8988T (cell line): Measurements from ENCODE around the gene GSTM3.
"Not testable (repeated sequence)": the region's sequence is repeated elsewhere in the genome, so short reads cannot be mapped to it uniquely, and the experiment has no call there.

Source experiments
- DNase-seq: peaks from one replicate; pipeline ENCODE4 v3.0.0; 2011

Gene GSTM3

DNA sequence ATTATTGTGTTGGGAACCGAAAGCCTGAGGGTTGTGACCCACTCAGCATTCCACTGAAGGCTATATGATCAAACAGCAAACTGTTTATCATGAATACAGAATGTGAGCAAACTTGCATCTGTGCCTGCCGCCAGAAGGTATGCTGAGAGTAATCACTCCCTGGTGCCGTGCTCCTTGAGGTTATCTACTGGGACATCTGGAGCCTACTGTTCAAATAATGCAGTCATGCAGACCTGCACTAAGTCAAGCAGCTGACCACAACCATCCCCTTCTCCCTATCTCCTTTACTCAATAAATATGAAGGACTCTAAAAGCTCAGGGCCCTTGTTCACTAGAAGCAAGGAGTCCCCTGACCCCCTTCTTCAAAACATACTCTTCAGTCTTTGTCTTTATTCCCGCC lies 15.3 kb downstream of the GSTM3 start:
- no peak for DNase-seq

DNA sequence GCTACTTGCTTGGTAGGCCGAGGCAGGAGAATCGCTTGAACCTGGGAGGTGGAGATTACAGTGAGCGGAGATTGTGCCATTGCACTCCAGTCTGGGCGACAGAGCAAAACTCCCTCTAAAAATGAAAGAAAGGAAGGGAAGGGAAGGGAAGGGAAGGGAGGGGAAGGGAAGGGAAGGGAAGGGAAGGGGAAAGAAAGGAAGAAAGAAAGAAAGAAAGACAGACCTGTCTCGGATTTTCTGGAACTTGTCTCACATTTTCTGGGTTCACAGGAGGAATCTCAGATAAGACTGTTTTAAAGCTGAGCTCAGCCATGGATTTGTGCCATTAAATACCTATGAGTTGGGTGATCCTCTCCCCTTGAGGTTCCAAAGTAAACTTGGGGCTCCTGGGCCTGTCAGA lies 15.9 kb downstream of the GSTM3 start:
- no peak for DNase-seq

DNA sequence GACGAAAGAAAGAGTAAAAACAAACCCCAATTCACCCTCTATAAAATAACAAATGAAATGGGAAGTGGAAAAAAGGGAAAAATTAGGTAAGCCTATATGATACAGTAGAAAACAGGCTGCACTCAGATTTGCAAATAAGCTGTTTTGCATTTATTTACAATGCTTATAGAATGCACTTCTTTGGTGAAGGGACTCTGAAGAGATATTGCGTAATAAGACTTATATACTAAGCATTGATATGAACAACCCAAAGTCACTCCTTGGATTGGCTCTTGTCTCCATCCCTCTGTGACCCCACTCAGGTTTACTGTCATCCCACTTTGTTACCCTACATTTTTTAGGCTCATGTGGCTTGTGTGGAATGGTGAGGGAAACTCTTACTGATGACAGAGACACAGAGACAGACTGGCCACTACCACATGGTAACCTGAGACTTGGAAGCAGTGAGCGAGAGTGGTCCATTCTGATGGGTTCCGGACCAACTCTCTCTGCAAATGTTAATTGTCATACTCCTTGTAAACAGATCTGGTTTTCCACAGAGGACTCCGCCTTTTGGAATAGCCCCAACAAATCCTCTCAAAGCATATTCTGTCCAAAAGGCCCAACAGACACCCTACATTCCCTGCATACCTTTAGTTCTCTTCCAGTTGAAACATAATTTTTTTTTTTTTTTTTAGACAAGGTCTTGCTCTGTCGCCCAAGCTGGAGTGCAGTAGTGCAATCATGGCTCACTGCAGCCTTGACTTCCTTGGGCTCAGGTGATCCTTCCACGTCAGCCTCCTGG lies 17.7 kb downstream of the GSTM3 start:
- no peak for DNase-seq

DNA sequence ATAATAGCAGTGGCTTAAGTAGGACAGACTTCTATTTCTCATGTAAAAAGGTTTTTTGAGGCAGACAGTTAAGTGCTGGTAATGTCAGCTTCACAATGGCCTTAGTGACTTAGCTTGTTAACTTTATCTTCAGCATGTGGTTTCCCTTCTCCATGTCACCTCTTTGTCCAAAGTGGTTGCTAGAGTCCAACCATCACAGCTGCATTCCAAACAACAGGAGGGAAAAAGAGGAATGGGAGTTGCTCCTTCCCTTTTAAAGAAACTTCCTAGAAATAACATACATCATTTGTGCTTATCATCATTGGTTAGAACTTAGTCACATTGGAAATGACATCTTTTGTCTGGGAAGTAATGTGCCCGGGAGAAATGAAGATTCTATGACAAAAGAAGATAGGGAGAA lies 18.9 kb downstream of the GSTM3 start:
- no peak for DNase-seq

DNA sequence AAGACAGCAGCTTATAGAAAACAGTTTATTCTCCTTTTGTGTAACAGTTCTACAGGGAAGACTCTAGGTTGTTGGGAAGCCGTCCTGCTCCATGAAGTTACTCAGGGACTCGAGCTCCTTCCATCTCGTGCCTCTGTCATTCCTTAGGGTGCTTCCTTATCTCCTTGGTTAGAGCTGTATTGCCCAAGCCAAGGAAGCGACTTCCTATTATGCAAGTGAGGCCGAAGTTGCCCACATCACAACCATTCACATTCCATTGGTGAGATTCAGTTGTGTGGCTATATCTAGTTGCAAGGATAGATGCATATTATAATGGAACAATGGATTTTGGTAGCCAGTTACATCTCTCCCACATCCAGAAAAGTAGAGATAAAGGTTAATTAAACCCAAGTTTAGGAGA lies 19.8 kb downstream of the GSTM3 start:
- DNase-seq: no peak

DNA sequence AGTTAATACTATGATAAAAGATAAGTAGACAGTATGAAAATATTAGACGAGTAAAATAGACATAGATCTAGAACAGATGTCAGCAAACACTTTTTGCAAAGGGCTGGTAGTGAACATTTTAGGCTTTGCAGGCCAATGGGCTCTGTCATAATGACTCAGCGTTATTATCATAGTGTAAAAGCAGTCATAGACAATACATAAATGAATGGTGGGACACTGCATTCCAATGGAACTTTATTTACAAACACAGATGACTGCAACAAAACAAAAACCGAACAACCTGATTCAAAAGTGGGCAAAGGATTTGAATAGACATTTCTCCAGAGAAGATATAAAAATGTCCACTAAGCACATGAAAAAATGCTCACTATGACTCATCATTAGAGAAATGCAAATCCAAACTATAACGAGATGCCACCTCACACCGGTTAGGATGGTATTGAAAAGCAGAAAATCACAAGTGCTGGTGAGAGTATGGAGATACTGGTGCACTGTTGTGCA lies 21.5 kb downstream of the GSTM3 start:
- no peak for DNase-seq

DNA sequence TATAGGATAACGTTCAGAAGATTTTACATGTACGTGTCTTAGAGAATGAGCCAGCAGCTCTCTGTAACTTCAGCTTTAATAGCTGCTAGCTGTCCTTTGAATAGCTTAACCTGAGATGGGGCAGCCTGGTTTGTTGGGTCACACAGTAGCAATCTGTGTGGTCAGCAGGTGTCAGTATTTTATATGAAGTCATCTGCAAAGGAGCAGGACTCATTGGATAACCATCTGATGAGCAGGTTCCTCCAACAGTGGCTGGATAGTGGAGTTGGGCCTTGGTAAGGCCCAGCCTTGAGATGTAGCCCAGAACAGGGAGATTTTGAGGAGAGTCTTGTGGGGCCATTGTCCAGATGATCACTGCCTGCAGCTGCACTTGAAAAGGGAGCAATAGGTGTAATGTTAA lies 22.3 kb downstream of the GSTM3 start:
- DNase-seq: peak; percentile 41

DNA sequence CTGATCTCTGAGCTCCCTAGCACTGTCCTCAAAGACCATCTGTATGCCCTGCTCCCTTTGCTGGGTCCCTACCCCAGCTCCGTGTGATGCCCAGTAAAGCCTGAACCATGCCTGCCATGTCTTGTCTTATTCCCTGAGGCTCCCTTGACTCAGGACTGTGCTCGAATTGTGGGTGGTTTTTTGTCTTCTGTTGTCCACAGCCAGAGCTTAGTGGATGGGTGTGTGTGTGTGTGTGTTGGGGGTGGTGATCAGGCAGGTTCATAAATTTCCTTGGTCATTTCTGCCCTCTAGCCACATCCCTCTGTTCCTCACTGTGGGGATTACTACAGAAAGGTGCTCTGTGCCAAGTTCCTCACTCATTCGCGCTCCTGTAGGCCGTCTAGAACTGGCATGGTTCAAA lies 23.1 kb downstream of the GSTM3 start:
- DNase-seq: no peak

DNA sequence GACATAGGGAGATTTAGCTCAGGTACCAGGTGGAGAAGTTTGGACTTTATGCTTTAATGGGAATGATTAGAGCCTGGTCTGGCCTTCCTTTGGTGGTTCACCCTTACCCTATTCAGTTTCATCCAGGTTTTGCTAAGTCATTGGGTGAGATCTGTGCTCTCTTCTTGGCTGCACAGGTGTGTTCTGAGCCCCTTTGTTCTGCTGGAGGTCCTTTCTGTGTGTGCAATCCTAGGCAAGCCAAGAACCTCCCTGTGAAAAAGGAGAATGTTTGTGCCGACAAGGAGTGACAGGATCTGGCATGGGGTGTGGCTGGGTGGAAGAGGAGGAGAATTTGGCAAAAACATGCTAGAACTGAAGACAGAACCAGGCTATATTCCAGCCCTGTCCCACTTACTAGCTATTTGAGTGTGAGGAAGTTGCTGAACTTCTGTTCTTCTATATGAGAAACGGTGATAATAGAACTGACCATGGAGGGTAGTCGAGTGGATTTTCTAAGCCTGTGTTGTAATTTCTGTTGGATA lies 24.2 kb downstream of the GSTM3 start:
- no peak for DNase-seq

DNA sequence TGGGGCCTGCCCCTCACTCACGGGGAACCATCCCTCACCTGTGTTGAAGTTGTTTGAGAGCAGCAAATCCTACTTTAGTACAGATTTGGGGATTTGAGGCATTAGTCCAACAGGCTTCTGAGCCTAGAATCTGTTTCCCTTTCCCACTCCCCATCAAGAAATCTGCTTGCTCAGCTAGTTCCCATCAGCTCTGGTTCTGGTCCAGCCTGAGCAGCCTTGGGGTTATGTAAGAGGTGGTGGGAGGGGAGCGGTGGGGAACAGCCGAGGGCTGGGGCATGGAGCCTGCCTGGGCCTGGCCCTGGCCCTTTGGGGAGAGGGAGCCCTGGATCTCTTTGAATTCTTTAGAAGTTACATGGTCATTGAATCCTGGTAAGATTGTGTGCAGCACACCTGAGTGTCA lies 24.7 kb downstream of the GSTM3 start:
- DNase-seq: no peak

DNA sequence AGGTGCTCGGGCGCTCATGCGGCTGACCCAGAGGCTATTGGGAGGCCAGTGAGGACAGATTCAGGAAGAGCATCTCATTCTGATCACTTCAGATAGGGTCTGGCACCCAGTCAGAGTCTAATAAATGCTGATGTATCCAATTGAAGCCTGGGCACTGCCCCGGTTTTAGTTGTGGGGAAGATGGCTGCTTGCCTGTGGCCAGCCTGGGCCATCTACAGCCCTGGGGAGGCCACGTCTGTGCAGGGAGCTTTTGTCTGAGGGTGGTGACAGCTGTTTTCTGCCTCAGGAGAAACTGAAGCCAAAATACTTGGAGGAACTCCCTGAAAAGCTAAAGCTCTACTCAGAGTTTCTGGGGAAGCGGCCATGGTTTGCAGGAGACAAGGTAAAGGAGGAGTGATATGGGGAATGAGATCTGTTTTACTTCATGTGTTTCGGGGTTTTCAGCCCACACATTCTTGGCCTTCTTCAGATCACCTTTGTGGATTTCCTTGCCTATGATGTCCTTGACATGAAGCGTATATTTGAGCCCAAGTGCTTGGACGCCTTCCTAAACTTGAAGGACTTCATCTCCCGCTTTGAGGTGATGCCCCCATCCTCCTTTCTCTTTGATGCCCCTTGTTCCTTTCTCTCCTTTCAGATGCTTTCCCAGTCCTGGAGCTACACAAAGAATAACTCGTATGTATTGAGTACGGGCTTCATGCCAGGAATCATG lies 26.0 kb downstream of the GSTM3 start:
- no peak for DNase-seq

DNA sequence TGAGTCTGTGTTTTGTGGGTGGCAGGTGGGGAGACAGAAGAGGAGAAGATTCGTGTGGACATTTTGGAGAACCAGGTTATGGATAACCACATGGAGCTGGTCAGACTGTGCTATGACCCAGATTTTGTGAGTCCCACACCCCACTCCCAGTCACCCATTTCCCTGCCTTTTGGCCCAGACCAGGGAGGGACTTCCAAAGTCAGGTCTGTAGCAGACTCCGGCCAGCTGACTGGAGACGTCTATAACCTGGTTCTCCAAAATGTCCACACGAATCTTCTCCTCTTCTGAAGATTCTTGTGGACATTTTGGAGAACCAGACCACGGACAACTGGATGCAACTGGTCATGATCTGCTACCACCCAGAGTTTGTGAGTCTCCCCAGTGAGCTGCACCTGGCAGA lies 27.2 kb downstream of the GSTM3 start:
- DNase-seq: no peak

DNA sequence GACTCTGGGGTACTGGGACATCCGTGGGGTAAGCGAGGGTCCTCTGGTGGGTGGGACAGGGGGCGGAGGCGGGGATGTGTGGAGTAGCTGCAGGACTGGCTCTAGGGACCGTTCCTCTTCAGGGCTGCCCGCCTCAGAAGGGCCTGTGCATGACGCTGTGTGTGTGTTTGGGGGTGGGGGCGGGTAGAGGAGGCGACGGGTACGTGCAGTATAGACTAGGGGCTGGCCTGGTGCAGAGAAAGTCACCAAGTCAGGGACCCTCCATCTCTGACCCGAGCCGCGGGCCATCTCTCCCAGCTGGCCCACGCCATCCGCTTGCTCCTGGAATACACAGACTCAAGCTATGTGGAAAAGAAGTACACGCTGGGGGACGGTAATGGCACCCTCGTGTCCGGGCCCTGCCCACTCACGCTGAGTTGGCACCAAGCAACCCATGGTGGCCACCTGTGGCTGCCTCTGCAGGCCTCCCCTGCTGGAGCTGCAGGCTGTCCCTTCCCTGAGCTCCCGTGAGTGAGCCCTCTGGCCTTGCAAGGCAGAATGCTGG lies 28.4 kb downstream of the GSTM3 start:
- DNase-seq: no peak

DNA sequence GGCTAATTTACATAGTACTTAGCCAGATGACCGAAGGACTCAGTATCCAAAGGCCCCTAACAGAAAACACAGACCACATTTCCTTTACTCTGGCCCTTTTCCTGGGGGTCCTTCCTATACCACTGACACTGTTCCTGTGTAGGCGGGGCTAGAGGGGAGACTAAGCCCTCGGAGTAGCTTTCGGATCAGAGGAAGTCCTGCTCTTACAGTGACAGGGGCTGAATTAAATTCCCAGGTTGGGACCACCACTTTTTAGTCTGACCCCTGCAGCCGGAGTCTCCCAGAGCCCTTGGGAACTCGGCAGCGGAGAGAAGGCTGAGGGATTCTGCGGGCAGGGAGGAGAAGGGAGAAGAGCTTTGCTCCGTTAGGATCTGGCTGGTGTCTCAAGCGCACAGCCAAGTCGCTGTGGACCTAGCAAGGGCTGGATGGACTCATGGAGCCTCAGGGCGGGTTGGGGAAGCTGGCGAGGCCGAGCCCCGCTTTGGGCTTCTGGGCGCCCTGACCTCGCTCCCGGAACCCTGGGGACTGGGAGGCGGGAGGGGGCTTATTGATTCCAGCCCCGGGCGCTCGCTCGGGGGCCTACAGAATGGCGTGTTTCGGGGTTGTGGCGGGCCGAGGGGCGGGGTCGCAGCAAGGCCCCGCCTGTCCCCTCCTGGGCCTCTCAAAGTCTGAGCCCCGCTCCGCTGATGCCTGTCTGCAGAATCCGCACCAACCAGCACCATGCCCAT lies 29.1 kb downstream of the GSTM3 start, which contains the start of gene GSTM5:
GSTM5 (plus strand) TSS at position 659 of the 728 bp plus-strand sequence; CDS start at position 721, 62 bp downstream.
- not testable (repeated sequence) for DNase-seq

DNA sequence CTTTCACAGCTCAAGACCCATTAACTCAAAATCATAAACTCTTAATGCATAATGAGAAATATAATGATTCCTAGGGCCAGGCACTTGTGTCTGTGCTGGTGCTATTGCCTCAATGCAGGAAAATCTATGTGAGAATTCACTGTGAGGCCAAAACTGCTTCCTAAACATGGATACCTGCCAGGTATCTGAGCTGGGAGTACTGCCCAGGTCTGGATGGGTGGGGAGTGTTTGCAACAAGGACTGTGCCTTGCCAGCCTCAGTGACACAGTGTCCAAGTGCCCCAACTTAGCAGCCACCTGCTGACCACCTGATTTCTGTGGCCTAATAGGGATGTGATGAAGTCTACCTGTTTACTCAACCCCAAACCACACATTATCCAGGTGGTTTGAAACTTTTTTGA lies 31.0 kb downstream of the GSTM3 start:
- not testable (repeated sequence) for DNase-seq

DNA sequence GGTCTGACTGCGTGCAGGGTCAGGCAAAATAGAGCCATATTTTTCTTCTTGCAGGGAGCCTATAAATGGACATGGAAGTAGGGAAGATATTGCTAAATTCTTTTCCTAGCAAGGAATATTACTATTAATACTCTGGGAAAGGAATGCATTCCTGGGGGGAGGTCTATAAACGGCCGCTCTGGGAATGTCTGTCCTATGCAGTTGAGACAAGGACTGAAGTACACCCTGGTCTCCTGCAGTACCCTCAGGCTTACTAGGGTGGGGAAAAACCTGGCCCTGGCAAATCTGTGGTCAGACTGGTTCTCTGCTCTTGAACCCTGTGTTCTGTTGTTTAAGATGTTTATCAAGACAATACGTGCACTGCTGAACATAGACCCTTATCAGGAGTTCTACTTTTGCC lies 31.9 kb downstream of the GSTM3 start:
- not testable (repeated sequence) for DNase-seq

DNA sequence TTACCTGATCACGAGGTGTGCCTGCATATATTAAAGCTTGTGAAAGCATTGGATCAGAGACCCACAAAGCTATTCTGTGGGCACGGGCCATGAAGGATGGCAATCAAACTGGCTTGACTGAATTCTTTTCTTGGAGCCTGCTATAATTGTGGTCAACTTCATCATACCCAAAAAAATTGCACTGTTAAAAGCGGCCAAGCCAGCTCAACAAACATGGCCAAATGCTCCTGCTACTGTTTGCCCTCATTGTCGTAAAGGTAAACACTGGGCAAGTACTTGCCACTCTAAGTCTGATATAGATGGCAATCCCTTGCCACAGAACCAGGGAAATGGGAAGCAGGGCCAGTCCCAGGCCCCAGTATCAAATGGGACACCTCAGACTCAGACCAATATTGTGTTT lies 35.4 kb downstream of the GSTM3 start:
- DNase-seq: no peak

DNA sequence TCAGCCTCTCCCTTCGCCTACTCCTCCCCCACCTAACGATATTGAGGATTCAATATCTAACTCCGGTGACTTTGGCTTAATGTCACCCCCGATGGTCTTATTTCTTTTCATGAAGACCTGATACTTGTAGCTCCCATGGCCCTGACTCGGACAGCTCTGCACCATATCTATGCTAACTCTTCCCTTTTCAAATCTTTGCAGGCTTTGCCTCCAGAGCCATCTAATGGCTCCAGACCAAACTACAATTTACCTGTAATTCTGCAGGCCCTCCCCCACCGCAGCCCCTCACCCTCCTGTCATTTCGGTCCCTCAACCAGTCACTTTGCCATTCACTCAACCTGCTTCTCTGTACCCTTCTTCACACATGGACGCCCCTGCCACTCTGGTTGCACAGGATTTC lies 36.7 kb downstream of the GSTM3 start:
- DNase-seq: no peak

DNA sequence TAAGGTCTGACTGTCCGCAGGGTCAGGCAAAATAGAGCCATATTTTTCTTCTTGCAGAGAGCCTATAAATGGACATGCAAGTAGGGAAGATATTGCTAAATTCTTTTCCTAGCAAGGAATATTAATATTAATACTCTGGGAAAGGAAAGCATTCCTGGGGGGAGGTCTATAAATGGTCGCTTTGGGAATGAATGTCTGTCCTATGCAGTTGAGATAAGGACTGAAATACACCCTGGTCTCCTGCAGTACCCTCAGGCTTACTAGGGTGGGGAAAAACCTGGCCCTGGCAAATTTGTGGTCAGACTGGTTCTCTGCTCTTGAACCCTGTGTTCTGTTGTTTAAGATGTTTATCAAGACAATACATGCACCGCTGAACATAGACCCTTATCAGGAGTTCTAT lies 37.9 kb downstream of the GSTM3 start:
- not testable (repeated sequence) for DNase-seq

DNA sequence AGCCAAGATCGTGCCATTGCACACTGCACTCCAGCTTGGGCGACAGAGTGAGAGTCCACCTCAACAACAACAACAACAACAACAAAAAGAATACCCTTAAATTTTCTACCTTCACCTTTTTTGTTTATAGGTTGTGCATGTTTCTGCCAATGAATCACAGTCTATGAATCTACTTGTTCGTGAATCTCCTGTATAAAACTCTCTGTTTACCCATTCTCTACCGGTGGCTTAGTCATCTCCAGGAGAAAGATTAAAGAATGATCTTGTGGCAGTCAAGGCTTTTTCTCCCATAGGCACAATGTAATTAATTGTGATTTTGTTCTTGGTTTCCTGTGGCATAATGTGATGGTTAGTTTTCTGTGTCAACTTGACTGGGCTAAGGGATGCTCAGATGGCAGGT lies 43.0 kb downstream of the GSTM3 start:
- DNase-seq: not testable (repeated sequence)

DNA sequence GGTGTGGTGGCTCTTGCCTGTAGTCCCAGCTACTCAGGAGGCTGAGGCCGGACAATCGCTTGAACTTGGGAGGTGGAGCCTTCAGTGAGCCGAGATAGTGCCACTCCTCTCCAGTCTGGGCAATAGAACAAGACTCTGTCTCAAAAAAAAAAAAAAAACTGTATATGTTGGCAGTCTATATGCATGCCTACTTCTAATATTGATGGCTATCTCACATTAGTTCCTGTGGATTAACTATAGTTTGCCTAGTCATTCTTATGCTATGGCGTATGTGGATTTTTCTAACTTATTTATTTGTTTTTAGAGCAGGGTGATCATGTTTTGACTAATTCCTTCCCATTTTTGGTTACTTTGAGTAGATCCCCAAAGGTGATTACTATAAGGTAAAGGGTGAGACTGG lies 43.8 kb downstream of the GSTM3 start:
- DNase-seq: no peak

DNA sequence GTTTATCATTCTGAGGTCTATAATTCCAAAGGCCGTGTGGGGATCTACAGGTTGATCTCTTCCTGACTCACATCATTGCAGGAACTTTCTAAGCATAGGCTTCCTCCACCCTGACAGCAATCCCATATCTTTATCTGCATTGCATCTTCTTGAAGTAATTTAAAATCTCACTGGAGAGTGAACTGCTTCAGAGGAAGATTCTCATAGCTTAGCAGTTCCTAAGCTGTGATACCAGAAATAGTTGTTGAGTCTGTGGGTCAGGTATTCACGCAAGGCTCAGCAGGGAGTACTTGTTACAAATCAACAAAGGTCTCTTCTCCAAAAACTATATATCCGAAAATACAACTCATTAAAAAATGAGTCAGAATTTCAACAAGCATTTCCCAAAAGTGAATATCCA lies 45.7 kb downstream of the GSTM3 start:
- not testable (repeated sequence) for DNase-seq

DNA sequence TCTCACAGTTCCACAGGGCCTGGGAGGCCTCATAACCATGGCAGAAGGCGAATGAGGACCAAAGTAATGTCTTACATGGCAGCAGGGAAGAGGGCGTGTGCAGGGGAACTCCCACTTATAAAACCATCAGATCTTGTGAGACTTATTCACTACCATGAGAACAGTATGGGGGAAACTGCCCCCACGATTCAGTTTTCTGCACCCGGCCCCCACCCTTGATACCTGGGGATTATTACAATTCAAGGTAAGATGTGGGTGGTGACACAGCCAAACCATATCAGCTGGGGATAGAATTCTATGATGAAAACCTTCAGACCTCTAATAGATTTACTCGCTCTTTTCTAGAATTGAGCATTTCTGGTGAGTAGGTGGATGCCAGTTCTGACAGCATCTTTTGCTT lies 46.4 kb downstream of the GSTM3 start:
- not testable (repeated sequence) for DNase-seq
